HG03060 (cell line): ENCODE measurements around the gene CEP89.
"Not testable (repeated sequence)": the region's sequence is repeated elsewhere in the genome, so short reads cannot be mapped to it uniquely, and the experiment has no call there.

ENCODE experiments used
- ATAC-seq: cut with Tn5 transposase; IDR thresholded peaks from one replicate; pipeline ENCODE4 v1.9.1; 2021; ENCODE audit warnings: low read depth, moderate number of reproducible peaks; ENCODE audit not compliant: unreplicated experiment

CEP89 gene

GRCh38 chr19:32848035-32848434 lies 123.7 kb downstream of the CEP89 start:
- not testable (repeated sequence) for ATAC-seq

GRCh38 chr19:32843716-32844245 lies 128.0 kb downstream of the CEP89 start:
- ATAC-seq: no peak

- ATAC-seq: no peak
Observed at GRCh38 chr19:32842061-32842460, 129.7 kb downstream of the CEP89 start.

GRCh38 chr19:32837531-32837930 lies 134.2 kb downstream of the CEP89 start:
- ATAC-seq: no peak

GRCh38 chr19:32833388-32833787 lies 138.4 kb downstream of the CEP89 start:
- ATAC-seq: not testable (repeated sequence)

GRCh38 chr19:32832825-32833224 lies 138.9 kb downstream of the CEP89 start:
- not testable (repeated sequence) for ATAC-seq

- not testable (repeated sequence) for ATAC-seq
Observed at GRCh38 chr19:32832094-32832493, 139.7 kb downstream of the CEP89 start.

GRCh38 chr19:32831611-32832010 lies 140.1 kb downstream of the CEP89 start:
- ATAC-seq: no peak

- ATAC-seq: no peak
Observed at GRCh38 chr19:32830231-32831014, 141.3 kb downstream of the CEP89 start.

GRCh38 chr19:32829345-32829896 lies 142.3 kb downstream of the CEP89 start:
- ATAC-seq: no peak

- ATAC-seq: no peak
Observed at GRCh38 chr19:32828643-32829344, 143.0 kb downstream of the CEP89 start.

GRCh38 chr19:32828139-32828538 lies 143.6 kb downstream of the CEP89 start:
- ATAC-seq: no peak
